Cardiac muscle cell (in vitro differentiated cells and primary cell): ENCODE results near the gene XPNPEP2. TPM values are rescaled to one million over a fixed set of nuclear protein-coding genes. Genes with fewer than 3 reads are reported as not detected.

Experiments
- DNase-seq, 2 donors: peaks; one replicate each; pipeline versions ENCODE4 v3.0.0 to v3.0.0-alpha.2; 2010 to 2017; ENCODE audit warnings: low read depth in 1 of 2, low spot score in 1 of 2
- H3K27ac ChIP-seq: fragments of 200-600 bp; sonication (generic); 2 replicates; pipeline ENCODE4 v1.5.1; 2016
- H3K27me3 ChIP-seq: fragments of 200-600 bp; sonication (generic); 2 replicates; pipeline ENCODE4 v1.6.0; 2016; ENCODE audit warnings: control low read depth
- H3K36me3 ChIP-seq: fragments of 200-600 bp; sonication (generic); 2 replicates; pipeline ENCODE4 v1.5.1; 2016; ENCODE audit warnings: control low read depth
- H3K4me1 ChIP-seq: fragments of 200-600 bp; sonication (generic); 2 replicates; pipeline ENCODE4 v1.8.1; 2017; ENCODE audit warnings: low read depth, mild to moderate bottlenecking, mixed run types
- H3K4me3 ChIP-seq: fragments of 200-600 bp; sonication (generic); 2 replicates; pipeline ENCODE4 v1.5.1; 2016; ENCODE audit warnings: mild to moderate bottlenecking
- H3K9me3 ChIP-seq: fragments of 200-600 bp; sonication (generic); 2 replicates; pipeline ENCODE4 v1.5.1; 2017; ENCODE audit warnings: low read depth, mild to moderate bottlenecking, control low read depth
- CTCF ChIP-seq: IDR thresholded peaks from 2 replicates; pipeline ENCODE4 v1.5.1; 2012; ENCODE audit warnings: low read depth, mild to moderate bottlenecking, low read length
- polyA plus RNA-seq: library from polyadenylated mRNA; unstranded; fragments of >200 nt; fragmentation: Nextera tagmentation; extraction: Ambion mirVana; gene quantifications from 2 replicates; pipeline ENCODE4 v1.2.1, GENCODE V29; 2016
- total RNA-seq: library from RNA; depleted of rRNA; stranded (reverse); fragments of >200 nt; gene quantifications from 2 replicates; pipeline ENCODE4 v1.2.3, GENCODE V29; 2016

XPNPEP2 gene
- total and polyA plus RNA-seq, 2 experiments from 2014 or later, result not detected

DNA sequence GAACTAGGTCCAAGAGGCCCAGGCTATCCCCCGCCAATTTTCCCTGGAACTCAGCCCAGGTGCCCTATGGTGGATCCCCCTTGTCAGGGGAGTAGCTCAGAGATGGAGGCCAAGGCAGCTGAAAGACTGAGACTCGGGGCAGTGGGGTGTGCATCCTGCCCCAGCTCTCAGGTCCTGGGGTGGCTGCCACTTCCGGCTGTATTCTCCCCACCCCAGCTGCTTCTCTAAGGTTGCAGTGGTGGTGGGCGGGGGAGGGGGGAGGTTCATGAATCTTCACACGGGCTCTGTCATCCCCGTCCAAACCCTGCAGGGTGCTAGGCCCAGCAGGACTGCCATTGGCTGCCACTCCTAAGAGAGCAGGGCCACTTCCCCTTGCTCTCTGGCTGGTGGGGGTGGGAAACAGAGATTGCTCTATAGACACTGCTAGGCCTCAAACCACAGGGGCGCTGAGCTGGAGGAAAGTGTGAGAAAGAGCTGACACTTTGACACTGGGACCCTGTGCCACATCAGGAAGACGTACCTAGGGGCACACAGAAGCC lies 42.4 kb downstream of the XPNPEP2 start:
- Histone ChIP-seq H3K4me3 (no peak overlapping the region), H3K4me1 (no peaks in the 10 kb centered on the region), H3K9me3 (no peaks in the 10 kb centered on the region), H3K27me3 (no peaks in the 10 kb centered on the region), H3K27ac (no peak overlapping the region), H3K36me3 (no peaks in the 10 kb centered on the region)
- no peak for DNase-seq
- no peak for TF ChIP-seq CTCF

DNA sequence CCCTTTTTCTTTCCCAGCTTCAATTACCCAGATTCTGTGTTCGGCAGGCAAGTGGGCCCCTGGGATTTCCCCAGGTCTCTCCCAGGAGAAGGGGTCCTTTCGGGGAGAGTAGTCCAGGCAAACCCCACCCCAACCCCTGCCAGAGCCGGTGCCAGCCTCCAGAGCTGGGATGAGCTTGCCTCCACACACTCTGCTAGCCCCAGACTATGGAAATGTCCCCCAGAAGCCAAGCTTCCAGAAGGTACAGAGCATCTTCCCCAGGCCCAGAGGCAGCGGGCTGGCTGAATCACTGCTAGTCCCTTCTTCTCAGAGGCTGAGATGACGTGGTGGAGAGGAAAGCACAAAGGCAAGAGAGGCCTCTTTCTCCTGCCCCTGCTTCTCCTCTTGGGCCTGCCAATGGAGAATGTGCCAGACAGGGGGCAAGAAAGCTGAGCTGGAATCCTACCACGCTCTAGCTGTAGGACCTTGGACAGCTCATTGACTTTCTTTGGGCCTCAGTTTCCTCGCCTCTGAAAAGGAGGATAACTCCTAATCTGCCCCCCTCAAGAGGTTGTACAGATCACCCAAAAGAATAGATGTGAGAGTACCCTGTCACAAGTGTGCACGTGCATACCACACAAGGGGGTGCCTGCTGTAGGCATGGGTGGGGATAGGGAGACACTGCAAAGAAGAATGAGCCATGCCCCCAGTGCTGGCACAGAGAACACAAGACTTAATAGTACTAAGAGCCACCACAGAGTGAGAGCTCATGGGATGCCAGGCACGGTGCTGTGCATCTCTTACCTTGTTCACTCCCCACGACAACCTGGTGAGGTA lies 43.1 kb downstream of the XPNPEP2 start:
- Histone ChIP-seq H3K27ac (no peak overlapping the region), H3K36me3 (no peaks in the 10 kb centered on the region), H3K27me3 (no peaks in the 10 kb centered on the region), H3K9me3 (no peaks in the 10 kb centered on the region), H3K4me3 (no peak overlapping the region), H3K4me1 (no peaks in the 10 kb centered on the region)
- TF ChIP-seq CTCF, result no peak
- DNase-seq, result no peak

- DNase-seq, result no peak
- no peaks in the 10 kb centered on the region for H3K9me3 ChIP-seq
- no peaks in the 10 kb centered on the region for H3K4me1 ChIP-seq
- no peak overlapping the region for H3K27ac ChIP-seq
- no peaks in the 10 kb centered on the region for H3K27me3 ChIP-seq
- H3K36me3 ChIP-seq, result no peaks in the 10 kb centered on the region
- no peak for TF ChIP-seq CTCF
- no peak overlapping the region for H3K4me3 ChIP-seq
Measured at GRCh38 chrX:129782706-129783105, 43.9 kb downstream of the XPNPEP2 start.

DNA sequence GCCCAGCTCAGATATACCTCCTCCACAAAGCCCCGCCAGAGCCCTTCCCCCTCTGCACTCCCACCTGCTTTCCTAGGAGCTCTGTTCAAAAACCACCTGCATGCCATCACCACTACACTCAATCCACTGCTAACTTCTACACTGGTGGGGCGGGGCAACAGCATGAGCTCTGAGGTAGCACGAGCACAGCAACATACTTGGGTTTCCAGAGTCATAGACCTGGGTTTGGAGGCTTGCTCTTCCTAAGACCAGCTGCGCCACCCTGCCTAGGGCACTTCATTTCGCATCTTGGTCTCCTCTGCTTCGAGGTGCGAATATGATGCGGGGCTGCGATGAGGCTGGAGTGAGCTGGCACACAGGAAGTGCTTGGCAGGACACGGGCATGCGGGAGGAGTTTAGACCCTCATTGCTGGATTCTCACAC lies 44.5 kb downstream of the XPNPEP2 start:
- H3K36me3 ChIP-seq, result no peaks in the 10 kb centered on the region
- no peak overlapping the region for H3K4me3 ChIP-seq
- H3K9me3 ChIP-seq, result no peaks in the 10 kb centered on the region
- no peak for TF ChIP-seq CTCF
- DNase-seq, result no peak
- H3K4me1 ChIP-seq, result no peaks in the 10 kb centered on the region
- no peaks in the 10 kb centered on the region for H3K27me3 ChIP-seq
- no peak overlapping the region for H3K27ac ChIP-seq

- no peaks in the 10 kb centered on the region for H3K9me3 ChIP-seq
- H3K4me3 ChIP-seq, result no peak overlapping the region
- no peak for TF ChIP-seq CTCF
- no peaks in the 10 kb centered on the region for H3K4me1 ChIP-seq
- no peak for DNase-seq
- H3K27me3 ChIP-seq, result no peaks in the 10 kb centered on the region
- H3K36me3 ChIP-seq, result no peaks in the 10 kb centered on the region
- no peak overlapping the region for H3K27ac ChIP-seq
Measured at GRCh38 chrX:129784371-129784770, 45.6 kb downstream of the XPNPEP2 start.
